Hematopoietic multipotent progenitor cell treated with erythropoietin and hydrocortisone succinate and interleukin-3 and kit ligand, for 15 days (in vitro differentiated cells): Measurements from ENCODE around the gene ZFP69.
"Not testable (repeated sequence)": the region's sequence is repeated elsewhere in the genome, so short reads cannot be mapped to it uniquely, and the experiment has no call there.

Experiments
- DNase-seq: peaks from one replicate; pipeline ENCODE4 v3.0.0-alpha.2; 2015; ENCODE audit warnings: low spot score

Gene ZFP69

GRCh38 chr1:40476924-40477677 lies at the start of gene ZFP69:
Gene ZFP69, plus strand, starts transcription at chr1:40477290. Its CDS starts 2,072 bp downstream, at chr1:40479362.
- peak; percentile 53 for DNase-seq

GRCh38 chr1:40431385-40431784 lies 45.7 kb upstream of the ZFP69 start:
- DNase-seq = no peak

GRCh38 chr1:40432644-40433390 lies 44.3 kb upstream of the ZFP69 start:
- DNase-seq = no peak

- no peak for DNase-seq
Measured at GRCh38 chr1:40435471-40435870, 41.6 kb upstream of the ZFP69 start.

GRCh38 chr1:40435876-40436275 lies 41.2 kb upstream of the ZFP69 start:
- no peak for DNase-seq

GRCh38 chr1:40438391-40439015 lies 38.6 kb upstream of the ZFP69 start:
- DNase-seq = peak; percentile 36

- DNase-seq = no peak
Measured at GRCh38 chr1:40439247-40439646, 37.8 kb upstream of the ZFP69 start.

- DNase-seq = peak; percentile 63
Measured at GRCh38 chr1:40449684-40450494, 27.2 kb upstream of the ZFP69 start, which contains the start of gene ZFP69B. Gene ZFP69B, plus strand, starts transcription at chr1:40450476. Its CDS starts 486 bp downstream, at chr1:40450962.

- no peak for DNase-seq
Measured at GRCh38 chr1:40450495-40451237, 26.4 kb upstream of the ZFP69 start.

GRCh38 chr1:40451238-40451585 lies 25.9 kb upstream of the ZFP69 start:
- no peak for DNase-seq

GRCh38 chr1:40454873-40455272 lies 22.2 kb upstream of the ZFP69 start:
- no peak for DNase-seq

GRCh38 chr1:40462956-40463590 lies 14.0 kb upstream of the ZFP69 start:
- no peak for DNase-seq

- DNase-seq = no peak
Measured at GRCh38 chr1:40469327-40469726, 7.8 kb upstream of the ZFP69 start.

GRCh38 chr1:40475268-40475667 lies 1.8 kb upstream of the ZFP69 start:
- DNase-seq = no peak

- peak; percentile 6 for DNase-seq
Measured at GRCh38 chr1:40477678-40478053, 576 bp downstream of the ZFP69 start.

GRCh38 chr1:40478276-40478675 lies 1.2 kb downstream of the ZFP69 start:
- DNase-seq = no peak

GRCh38 chr1:40479156-40479555 lies 2.1 kb downstream of the ZFP69 start:
- DNase-seq = no peak

GRCh38 chr1:40495315-40495903 lies 18.3 kb downstream of the ZFP69 start:
- DNase-seq = no peak

GRCh38 chr1:40502651-40503050 lies 25.6 kb downstream of the ZFP69 start:
- DNase-seq = not testable (repeated sequence)

- no peak for DNase-seq
Measured at GRCh38 chr1:40507973-40508372, 30.9 kb downstream of the ZFP69 start.
